IMR-90 (cell line): Measurements from ENCODE around the gene THOC2. TPM values are rescaled to one million over a fixed set of nuclear protein-coding genes. Genes with fewer than 3 reads are reported as not detected.

ENCODE experiments used
- ATAC-seq: fragments of 200-7000 bp; cut with Tn5 transposase; 2 replicates; pipeline ENCODE4 v1.9.1; 2020; ENCODE audit warnings: low read depth, mild to moderate bottlenecking, moderate library complexity
- BruUV-seq: library from RNA; stranded (reverse); fragments of 400-500 nt; replicated peaks from 2 replicates; lab custom pipeline; 2021; lab: Mats Ljungman, UMichigan
- CTCF ChIA-PET: fragments of 300-600 bp; formaldehyde crosslinking; extraction: SDS; loops from one replicate; lab custom pipeline; 2021; ENCODE audit warnings: antibody characterized with exemption; lab: Yijun Ruan, JAX
- POLR2A ChIA-PET: fragments of 300-600 bp; sonication (Branson Sonifier 250); formaldehyde crosslinking; loops from one replicate; lab custom pipeline; 2022; ENCODE audit warnings: antibody characterized with exemption; ENCODE audit not compliant: unreplicated experiment; lab: Charles Lee
- DNase-seq: peaks from one replicate; pipeline ENCODE4 v3.0.0; 2013
- H2AFZ ChIP-seq: replicated peaks from 2 replicates; pipeline ENCODE3; 2013; ENCODE audit warnings: low read length, mild to moderate bottlenecking; ENCODE audit not compliant: poor library complexity
- H2AK5ac ChIP-seq: 2 replicates; pipeline ENCODE4 v1.6.1; 2013; ENCODE audit warnings: low read depth, low read length, inconsistent platforms
- H2AK9ac ChIP-seq: replicated peaks from 2 replicates; pipeline ENCODE3; 2013; ENCODE audit warnings: mild to moderate bottlenecking, low read depth, low read length, moderate library complexity; ENCODE audit not compliant: poor library complexity
- H2BK120ac ChIP-seq: 2 replicates; pipeline ENCODE4 v1.6.1; 2013; ENCODE audit warnings: low read depth, low read length, inconsistent platforms
- H2BK15ac ChIP-seq: 3 replicates; pipeline ENCODE4 v1.6.1; 2013; ENCODE audit warnings: low read depth, low read length, inconsistent platforms
- H2BK20ac ChIP-seq: 2 replicates; pipeline ENCODE4 v1.6.1; 2013; ENCODE audit warnings: low read depth, mild to moderate bottlenecking, inconsistent platforms, low read length, moderate library complexity
- H2BK5ac ChIP-seq: 2 replicates; pipeline ENCODE4 v1.6.1; 2013; ENCODE audit warnings: mild to moderate bottlenecking, low read depth, low read length, inconsistent platforms; ENCODE audit not compliant: poor library complexity, severe bottlenecking
- H3K14ac ChIP-seq: replicated peaks from 2 replicates; pipeline ENCODE4 v1.6.1; 2013; ENCODE audit warnings: low read depth, low read length, inconsistent platforms
- H3K18ac ChIP-seq: 2 replicates; pipeline ENCODE4 v1.6.1; 2013; ENCODE audit warnings: low read depth, low read length, control low read depth
- H3K23ac ChIP-seq: 2 replicates; pipeline ENCODE4 v1.6.1; 2013; ENCODE audit warnings: low read depth, low read length, inconsistent platforms
- H3K27ac ChIP-seq: 2 replicates; pipeline ENCODE4 v1.5.1; 2013; ENCODE audit warnings: mild to moderate bottlenecking, control low read depth, low read length; ENCODE audit not compliant: insufficient read depth
- H3K27me3 ChIP-seq: 2 replicates; pipeline ENCODE4 v1.6.1; 2013; ENCODE audit warnings: low read length; ENCODE audit not compliant: control insufficient read depth, insufficient read depth
- H3K36me3 ChIP-seq: 2 replicates; pipeline ENCODE4 v1.6.1; 2013; ENCODE audit warnings: low read length, mixed read lengths; ENCODE audit not compliant: control insufficient read depth, insufficient read depth
- H3K4ac ChIP-seq: 2 replicates; pipeline ENCODE4 v1.6.1; 2013; ENCODE audit warnings: low read depth, low read length, inconsistent platforms
- H3K4me1 ChIP-seq: 2 replicates; pipeline ENCODE4 v1.6.1; 2013; ENCODE audit warnings: low read length, mixed read lengths; ENCODE audit not compliant: control insufficient read depth, insufficient read depth
- H3K4me2 ChIP-seq: 2 replicates; pipeline ENCODE4 v1.6.1; 2013; ENCODE audit warnings: low read depth, mild to moderate bottlenecking, control low read depth, low read length, moderate library complexity
- H3K4me3 ChIP-seq: 2 replicates; pipeline ENCODE4 v1.5.1; 2013; ENCODE audit warnings: low read depth, mild to moderate bottlenecking, control low read depth, low read length, moderate library complexity; ENCODE audit not compliant: insufficient read depth
- H3K56ac ChIP-seq: 2 replicates; pipeline ENCODE4 v1.6.1; 2013; ENCODE audit warnings: low read length, inconsistent platforms; ENCODE audit not compliant: insufficient read depth; ENCODE audit errors: extremely low read depth
- H3K79me1 ChIP-seq, 2 experiments: 2 replicates each; pipeline ENCODE4 v1.6.1; 2013; ENCODE audit warnings: low read length in 2 of 2, inconsistent platforms in 1 of 2, low read depth in 1 of 2
- H3K9ac ChIP-seq: 2 replicates; pipeline ENCODE4 v1.6.1; 2013; ENCODE audit warnings: low read depth, low read length, control low read depth
- H3K9me1 ChIP-seq: 2 replicates; pipeline ENCODE4 v1.6.1; 2013; ENCODE audit warnings: low read length, inconsistent platforms; ENCODE audit not compliant: insufficient read depth
- H3K9me3 ChIP-seq: 2 replicates; pipeline ENCODE4 v1.6.1; 2013; ENCODE audit warnings: low read length; ENCODE audit not compliant: control insufficient read depth, insufficient read depth
- H4K20me1 ChIP-seq: 2 replicates; pipeline ENCODE4 v1.6.1; 2013; ENCODE audit warnings: low read length, inconsistent platforms; ENCODE audit not compliant: insufficient read depth
- H4K5ac ChIP-seq: 2 replicates; pipeline ENCODE4 v1.6.1; 2013; ENCODE audit warnings: mild to moderate bottlenecking, low read depth, low read length, control low read depth
- H4K8ac ChIP-seq, 2 experiments: 2 replicates each; pipeline ENCODE4 v1.6.1; 2013; ENCODE audit warnings: low read depth in 2 of 2, low read length in 2 of 2, control low read depth in 1 of 2, inconsistent platforms in 1 of 2
- H4K91ac ChIP-seq: 2 replicates; pipeline ENCODE4 v1.6.1; 2013; ENCODE audit warnings: low read depth, low read length, inconsistent platforms; ENCODE audit not compliant: insufficient read depth
- BHLHE40 ChIP-seq: fragments of 150-350 bp; IDR thresholded peaks from 2 replicates; pipeline ENCODE4 v1.6.1; 2016; ENCODE audit warnings: mild to moderate bottlenecking, low read depth, low read length
- CEBPB ChIP-seq: IDR thresholded peaks from 2 replicates; pipeline ENCODE4 v1.6.1; 2012; ENCODE audit warnings: low read depth, low read length, improper control_type of control experiment
- CHD1 ChIP-seq: IDR thresholded peaks from 2 replicates; pipeline ENCODE4 v1.6.1; 2012; ENCODE audit warnings: low read depth, low read length, improper control_type of control experiment
- FOS ChIP-seq: fragments of 150-350 bp; IDR thresholded peaks from 2 replicates; pipeline ENCODE4 v1.6.1; 2016; ENCODE audit warnings: low read depth, low read length
- MAFK ChIP-seq: IDR thresholded peaks from 2 replicates; pipeline ENCODE4 v1.6.1; 2012; ENCODE audit warnings: low read depth, low read length, improper control_type of control experiment
- MAZ ChIP-seq: IDR thresholded peaks from 2 replicates; pipeline ENCODE4 v1.6.1; 2012; ENCODE audit warnings: low read depth, mild to moderate bottlenecking, low read length, improper control_type of control experiment, moderate library complexity, borderline replicate concordance
- MXI1 ChIP-seq: IDR thresholded peaks from 2 replicates; pipeline ENCODE4 v1.6.1; 2012; ENCODE audit warnings: low read depth, mild to moderate bottlenecking, low read length, moderate library complexity, borderline replicate concordance
- NFE2L2 ChIP-seq: fragments of 150-350 bp; IDR thresholded peaks from 2 replicates; pipeline ENCODE4 v1.6.1; 2016; ENCODE audit warnings: low read depth, mild to moderate bottlenecking, low read length
- POLR2A ChIP-seq: IDR thresholded peaks from 2 replicates; pipeline ENCODE4 v1.6.1; 2012; ENCODE audit warnings: mild to moderate bottlenecking, low read depth, low read length
- RAD21 ChIP-seq: IDR thresholded peaks from 2 replicates; pipeline ENCODE4 v1.6.1; 2012; ENCODE audit warnings: low read length, improper control_type of control experiment
- RCOR1 ChIP-seq: IDR thresholded peaks from 2 replicates; pipeline ENCODE4 v1.6.1; 2012; ENCODE audit warnings: mild to moderate bottlenecking, low read length, improper control_type of control experiment; ENCODE audit not compliant: insufficient replicate concordance
- RFX5 ChIP-seq: IDR thresholded peaks from 2 replicates; pipeline ENCODE4 v1.8.0; 2012; ENCODE audit warnings: low read depth, mild to moderate bottlenecking, low read length, moderate library complexity
- SMC3 ChIP-seq: fragments of 150-350 bp; IDR thresholded peaks from 2 replicates; pipeline ENCODE4 v1.6.1; 2016; ENCODE audit warnings: low read depth, mild to moderate bottlenecking, antibody characterized with exemption, low read length, moderate library complexity
- WGBS, 2 experiments: methylation state at CpG; one replicate each; pipeline versions ENCODE4 v1.1.5 to v1.1.7; 2013; ENCODE audit warnings: missing lambda C conversion rate in 2 of 2; ENCODE audit not compliant: insufficient read length in 1 of 2; ENCODE audit errors: extremely low coverage in 2 of 2; 5-methylcytosine and 5-hydroxymethylcytosine counted together
- dilution Hi-C: fragments of 300-500 bp; cut with HindIII; formaldehyde crosslinking; loops from one replicate; pipeline ENCODE4 v1.14.3; 2018; ENCODE audit warnings: low sequenced_read_pairs; ENCODE audit not compliant: unreplicated experiment
- in situ Hi-C: fragments of 300-500 bp; cut with MboI; formaldehyde crosslinking; loops from 3 replicates; pipeline ENCODE4 v1.14.3; 2019; ENCODE audit warnings: low sequenced_read_pairs, inconsistent platforms, mixed read lengths
- intact Hi-C: fragments of 100-400 bp; cut with micrococcal nuclease; formaldehyde crosslinking; loops from 2 replicates; pipeline ENCODE4 v1.10.0; 2022
- polyA plus RNA-seq, 3 experiments: library from polyadenylated mRNA; depleted of rRNA; stranded (reverse); fragments of >200 nt; gene quantifications; 2 replicates each; pipeline ENCODE4 v1.2.3, GENCODE V29; 2012; ENCODE audit warnings: low replicate concordance in 1 of 3
- total RNA-seq: library from RNA; depleted of rRNA; stranded (reverse); fragments of >200 nt; gene quantifications from 2 replicates; pipeline ENCODE4 v1.2.3, GENCODE V29; 2012
- TF ChIP-seq, protein P1 (sequence below): fragments of 150-350 bp; IDR thresholded peaks from 2 replicates; pipeline ENCODE4 v1.6.1; 2016; ENCODE audit warnings: low read depth, mild to moderate bottlenecking, low read length, moderate library complexity, borderline replicate concordance
- TF ChIP-seq, protein P2 (sequence below): conservative IDR thresholded peaks from 2 replicates; pipeline ENCODE4 v1.5.1; 2012; ENCODE audit warnings: mild to moderate bottlenecking, low read depth, low read length, improper control_type of control experiment
- TF ChIP-seq, protein P3 (sequence below): fragments of 150-350 bp; IDR thresholded peaks from 2 replicates; pipeline ENCODE4 v1.6.1; 2017; ENCODE audit warnings: mild to moderate bottlenecking, antibody characterized with exemption, low read length, low read depth

Gene THOC2
- total and polyA plus RNA-seq, 2 of the 4 experiments (the other 2 are of a cell fraction) = 42.9 to 58.8 TPM

DNA sequence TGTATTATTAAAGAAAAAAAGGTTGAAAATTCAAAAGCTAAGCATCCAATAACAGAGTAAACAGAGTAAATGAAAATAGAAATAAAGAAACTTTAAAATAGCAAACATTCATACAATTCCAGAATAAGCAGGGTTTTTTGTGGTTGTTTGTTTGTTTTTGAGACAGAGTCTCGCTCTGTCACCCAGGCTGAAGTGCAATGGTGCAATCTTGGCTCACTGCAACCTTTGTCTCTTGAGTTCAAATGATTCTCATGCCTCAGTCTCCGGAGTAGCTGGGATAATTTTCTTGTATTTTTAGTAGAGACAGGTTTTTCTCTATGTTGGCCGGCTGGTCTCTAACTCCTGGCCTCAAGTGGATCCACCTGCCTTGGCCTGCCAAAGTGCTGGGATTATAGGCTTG lies 6.6 kb upstream of the THOC2 start:
- H3K18ac ChIP-seq = no peak overlapping the region
- H2BK20ac ChIP-seq = no peak overlapping the region
- DNase-seq (no peak), ATAC-seq (no peak)
- H3K56ac ChIP-seq = no peak overlapping the region
- H2BK15ac ChIP-seq = no peak overlapping the region
- no peak overlapping the region for H4K8ac ChIP-seq
- TF ChIP-seq, protein P1, sequence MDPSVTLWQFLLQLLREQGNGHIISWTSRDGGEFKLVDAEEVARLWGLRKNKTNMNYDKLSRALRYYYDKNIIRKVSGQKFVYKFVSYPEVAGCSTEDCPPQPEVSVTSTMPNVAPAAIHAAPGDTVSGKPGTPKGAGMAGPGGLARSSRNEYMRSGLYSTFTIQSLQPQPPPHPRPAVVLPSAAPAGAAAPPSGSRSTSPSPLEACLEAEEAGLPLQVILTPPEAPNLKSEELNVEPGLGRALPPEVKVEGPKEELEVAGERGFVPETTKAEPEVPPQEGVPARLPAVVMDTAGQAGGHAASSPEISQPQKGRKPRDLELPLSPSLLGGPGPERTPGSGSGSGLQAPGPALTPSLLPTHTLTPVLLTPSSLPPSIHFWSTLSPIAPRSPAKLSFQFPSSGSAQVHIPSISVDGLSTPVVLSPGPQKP = no peak
- TF ChIP-seq CEBPB (no peak), RAD21 (no peak), NFE2L2 (no peak), POLR2A (no peak), MAZ (no peak), SMC3 (no peak), FOS (no peak), MXI1 (no peak), MAFK (no peak), RFX5 (no peak), CHD1 (no peak), RCOR1 (no peak), BHLHE40 (no peak)
- TF ChIP-seq, protein P2, sequence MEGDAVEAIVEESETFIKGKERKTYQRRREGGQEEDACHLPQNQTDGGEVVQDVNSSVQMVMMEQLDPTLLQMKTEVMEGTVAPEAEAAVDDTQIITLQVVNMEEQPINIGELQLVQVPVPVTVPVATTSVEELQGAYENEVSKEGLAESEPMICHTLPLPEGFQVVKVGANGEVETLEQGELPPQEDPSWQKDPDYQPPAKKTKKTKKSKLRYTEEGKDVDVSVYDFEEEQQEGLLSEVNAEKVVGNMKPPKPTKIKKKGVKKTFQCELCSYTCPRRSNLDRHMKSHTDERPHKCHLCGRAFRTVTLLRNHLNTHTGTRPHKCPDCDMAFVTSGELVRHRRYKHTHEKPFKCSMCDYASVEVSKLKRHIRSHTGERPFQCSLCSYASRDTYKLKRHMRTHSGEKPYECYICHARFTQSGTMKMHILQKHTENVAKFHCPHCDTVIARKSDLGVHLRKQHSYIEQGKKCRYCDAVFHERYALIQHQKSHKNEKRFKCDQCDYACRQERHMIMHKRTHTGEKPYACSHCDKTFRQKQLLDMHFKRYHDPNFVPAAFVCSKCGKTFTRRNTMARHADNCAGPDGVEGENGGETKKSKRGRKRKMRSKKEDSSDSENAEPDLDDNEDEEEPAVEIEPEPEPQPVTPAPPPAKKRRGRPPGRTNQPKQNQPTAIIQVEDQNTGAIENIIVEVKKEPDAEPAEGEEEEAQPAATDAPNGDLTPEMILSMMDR = no peak
- TF ChIP-seq, protein P3, sequence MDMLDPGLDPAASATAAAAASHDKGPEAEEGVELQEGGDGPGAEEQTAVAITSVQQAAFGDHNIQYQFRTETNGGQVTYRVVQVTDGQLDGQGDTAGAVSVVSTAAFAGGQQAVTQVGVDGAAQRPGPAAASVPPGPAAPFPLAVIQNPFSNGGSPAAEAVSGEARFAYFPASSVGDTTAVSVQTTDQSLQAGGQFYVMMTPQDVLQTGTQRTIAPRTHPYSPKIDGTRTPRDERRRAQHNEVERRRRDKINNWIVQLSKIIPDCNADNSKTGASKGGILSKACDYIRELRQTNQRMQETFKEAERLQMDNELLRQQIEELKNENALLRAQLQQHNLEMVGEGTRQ = no peak
- BruUV-seq = no TSS peak
- 67% methylated on average over 1 of the region's 3 CpGs; no CpG with 5 or more reads in 1 of the 2 experiments for WGBS, 2 experiments
- ChIA-PET CTCF (no interaction called here), POLR2A (interaction anchor here (0.6 kb wide), 1 partner anchor 38 kb away, joined by 14 read pairs; no protein-coding TSS in a partner anchor)
- dilution Hi-C loops = no loop called here
- no peak overlapping the region for H3K4me3 ChIP-seq
- H3K36me3 ChIP-seq = no peaks in the 10 kb centered on the region
- H3K23ac ChIP-seq = no peak overlapping the region
- H4K5ac ChIP-seq = no peak overlapping the region
- intact Hi-C loops = no loop called here
- H4K20me1 ChIP-seq = no peaks in the 10 kb centered on the region
- no peaks in the 10 kb centered on the region for H3K9me3 ChIP-seq
- no peak overlapping the region for H3K4me2 ChIP-seq
- H2AK5ac ChIP-seq = no peak overlapping the region
- H2BK120ac ChIP-seq = no peak overlapping the region
- in situ Hi-C loops = no loop called here
- no peaks in the 10 kb centered on the region for H3K27me3 ChIP-seq
- no peak overlapping the region for H3K14ac ChIP-seq
- H3K4me1 ChIP-seq = no peaks in the 10 kb centered on the region; the same call in 1 of the 2 replicates
- no peak overlapping the region for H4K91ac ChIP-seq
- no peaks in the 10 kb centered on the region for H3K79me1 ChIP-seq
- no peak overlapping the region for H3K27ac ChIP-seq
- no peaks in the 10 kb centered on the region for H3K9me1 ChIP-seq
- H2AFZ ChIP-seq = no peak overlapping the region
- no peak overlapping the region for H2BK5ac ChIP-seq
- no peak overlapping the region for H3K4ac ChIP-seq
- no peak overlapping the region for H2AK9ac ChIP-seq
- no peak overlapping the region for H3K9ac ChIP-seq
